Activated naive CD8-positive, alpha-beta T cell treated with anti-CD3 and anti-CD28 coated beads, Interleukin-2, amount 50 U/mL, for 24 hours (primary cell): ENCODE data around the gene SACS.

ENCODE experiments used
- ATAC-seq: fragments of 150-1000 bp; cut with Tn5 transposase; one replicate; pipeline ENCODE4 v1.10.0; 2021
- DNase-seq: peaks from one replicate; pipeline ENCODE4 v3.0.0; 2021
- H3K27ac Mint-ChIP-seq: one replicate; pipeline ENCODE4 v1.8.0; 2021; ENCODE audit warnings: mild to moderate bottlenecking, mixed read lengths
- H3K27me3 Mint-ChIP-seq: one replicate; pipeline ENCODE4 v1.8.0; 2021; ENCODE audit warnings: mixed read lengths
- H3K36me3 Mint-ChIP-seq: one replicate; pipeline ENCODE4 v1.8.0; 2021; ENCODE audit warnings: low read depth, mixed read lengths
- H3K4me1 Mint-ChIP-seq: one replicate; pipeline ENCODE4 v1.8.0; 2021; ENCODE audit warnings: mixed read lengths
- H3K4me3 Mint-ChIP-seq: one replicate; pipeline ENCODE4 v1.8.0; 2021; ENCODE audit warnings: mild to moderate bottlenecking, moderate library complexity, mixed read lengths
- H3K9me3 Mint-ChIP-seq: one replicate; pipeline ENCODE4 v1.8.0; 2021; ENCODE audit warnings: mixed read lengths

SACS gene

DNA sequence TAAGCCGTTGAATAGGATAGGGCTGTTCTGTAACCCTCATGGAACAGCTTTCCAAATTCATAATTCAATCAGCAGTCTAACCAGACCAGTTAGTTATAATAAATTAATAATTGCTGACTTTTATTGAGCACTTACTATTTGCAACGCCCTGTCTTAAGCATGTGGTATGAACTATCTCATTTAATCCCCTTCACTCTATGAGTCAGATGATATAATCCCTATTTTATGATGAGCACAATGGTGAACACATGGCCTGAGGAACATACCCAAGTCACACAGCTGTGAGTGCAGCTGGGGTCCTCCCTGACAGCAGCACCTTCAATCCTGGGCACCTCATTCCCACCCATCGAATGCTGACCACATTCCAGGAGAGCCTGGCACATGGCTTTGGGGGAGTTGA lies 28.0 kb upstream of the SACS start:
- no peaks in the 10 kb centered on the region for H3K9me3 Mint-ChIP-seq
- no peaks in the 10 kb centered on the region for H3K36me3 Mint-ChIP-seq
- no peak overlapping the region for H3K4me3 Mint-ChIP-seq
- DNase-seq (no peak), ATAC-seq (no peak)
- H3K4me1 Mint-ChIP-seq, result peaks cover 7% of the 10 kb centered on the region
- peaks cover 11% of the 10 kb centered on the region for H3K27me3 Mint-ChIP-seq
- H3K27ac Mint-ChIP-seq, result no peak overlapping the region

DNA sequence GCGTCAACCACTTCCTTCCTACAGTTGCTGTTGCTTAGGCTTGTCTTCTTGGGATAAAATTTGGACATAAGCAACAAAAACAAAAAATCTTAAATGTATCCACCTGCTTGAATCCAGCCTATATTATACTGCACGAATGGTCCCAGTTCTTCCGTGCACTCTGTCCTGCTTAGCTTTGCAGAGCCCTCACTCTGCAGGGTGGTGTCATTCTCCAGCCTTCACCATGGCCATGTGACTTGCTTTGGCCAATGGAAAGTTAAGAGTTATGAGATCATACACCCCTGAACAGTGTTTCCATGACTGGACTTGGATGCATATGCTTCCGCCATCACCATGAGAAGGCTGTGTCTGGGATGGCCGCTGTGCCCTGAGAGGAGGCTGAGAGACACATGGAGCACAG lies 27.4 kb upstream of the SACS start:
- no peak for DNase-seq
- no peak overlapping the region for H3K27ac Mint-ChIP-seq
- no peak for ATAC-seq
- H3K4me1 Mint-ChIP-seq, result peaks cover 4% of the 10 kb centered on the region
- H3K9me3 Mint-ChIP-seq, result no peaks in the 10 kb centered on the region
- no peaks in the 10 kb centered on the region for H3K36me3 Mint-ChIP-seq
- no peak overlapping the region for H3K4me3 Mint-ChIP-seq
- H3K27me3 Mint-ChIP-seq, result peaks cover 13% of the 10 kb centered on the region

DNA sequence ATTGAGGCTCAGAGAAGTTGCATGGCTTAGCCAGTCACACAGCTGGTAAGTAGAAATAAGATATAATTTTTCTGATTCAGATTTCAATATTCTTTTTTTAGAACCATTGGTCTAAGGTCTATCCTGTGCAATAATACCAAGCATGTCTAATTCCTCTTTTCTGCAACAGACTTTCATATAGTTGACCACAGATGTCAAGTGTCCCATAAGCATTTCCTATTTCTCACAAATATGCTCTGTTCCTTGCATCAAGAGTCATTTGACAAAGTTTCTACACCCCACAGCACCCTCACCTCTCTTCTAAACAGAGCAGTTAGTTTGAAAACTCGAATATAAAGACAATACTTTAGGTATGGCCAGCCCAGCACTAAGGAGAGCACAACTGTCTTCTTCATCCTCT lies 26.8 kb upstream of the SACS start:
- DNase-seq (no peak), ATAC-seq (no peak)
- H3K4me3 Mint-ChIP-seq, result no peak overlapping the region
- no peaks in the 10 kb centered on the region for H3K9me3 Mint-ChIP-seq
- peaks cover 4% of the 10 kb centered on the region for H3K4me1 Mint-ChIP-seq
- H3K27ac Mint-ChIP-seq, result no peak overlapping the region
- no peaks in the 10 kb centered on the region for H3K36me3 Mint-ChIP-seq
- H3K27me3 Mint-ChIP-seq, result peaks cover 14% of the 10 kb centered on the region

GRCh38 chr13:23458989-23459388 lies 25.5 kb upstream of the SACS start:
- H3K4me3 Mint-ChIP-seq, result no peak overlapping the region

DNA sequence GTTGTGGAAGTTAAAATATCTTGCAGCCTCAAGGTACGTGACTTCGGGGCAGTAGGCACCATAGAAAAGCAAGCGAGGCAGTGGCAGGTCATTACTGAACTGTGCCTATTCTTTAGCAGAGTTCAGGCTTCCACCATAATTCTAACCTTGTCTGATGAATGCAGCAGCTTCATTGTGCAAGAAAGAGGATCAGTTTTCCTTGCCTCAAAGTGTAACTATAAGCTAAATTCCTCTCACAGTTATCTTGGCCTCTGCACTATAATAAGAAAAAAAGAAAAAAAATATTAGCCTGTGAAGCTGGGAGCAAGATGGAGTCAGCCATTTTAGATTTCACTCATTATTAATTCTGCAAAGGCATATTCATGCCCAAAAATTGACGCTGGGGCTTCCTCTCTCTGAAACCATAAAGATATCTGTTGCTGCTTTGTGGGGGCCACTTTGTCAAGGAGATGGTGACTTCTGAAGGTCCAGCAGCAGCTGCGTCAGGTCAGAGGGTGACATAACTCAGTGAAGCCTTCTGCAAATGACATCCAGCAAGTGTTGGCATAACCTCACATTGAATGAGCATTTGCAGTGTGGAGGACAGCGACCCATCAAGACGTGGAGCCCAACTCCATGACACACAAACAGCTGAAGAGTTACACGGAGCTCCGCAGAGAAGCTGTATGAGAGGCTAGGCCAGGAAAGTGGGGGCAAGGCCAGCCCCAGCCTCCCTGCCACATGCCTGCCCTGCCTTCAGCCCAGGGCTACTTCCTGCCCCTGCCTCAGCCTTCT lies 23.1 kb upstream of the SACS start:
- peaks cover 7% of the 10 kb centered on the region for H3K27me3 Mint-ChIP-seq
- H3K4me3 Mint-ChIP-seq, result no peak overlapping the region
- DNase-seq (no peak), ATAC-seq (no peak)
- H3K36me3 Mint-ChIP-seq, result no peaks in the 10 kb centered on the region
- no peaks in the 10 kb centered on the region for H3K9me3 Mint-ChIP-seq
- no peaks in the 10 kb centered on the region for H3K4me1 Mint-ChIP-seq
- H3K27ac Mint-ChIP-seq, result no peak overlapping the region

More at GRCh38 chr13:23458989-23459388, 25.5 kb upstream of the SACS start:
- Mint-ChIP-seq H3K4me1 (peaks cover 4% of the 10 kb centered on the region), H3K9me3 (no peaks in the 10 kb centered on the region), H3K27me3 (peaks cover 8% of the 10 kb centered on the region), H3K36me3 (no peaks in the 10 kb centered on the region), H3K27ac (no peak overlapping the region)
- no peak for DNase-seq
- no peak for ATAC-seq

DNA sequence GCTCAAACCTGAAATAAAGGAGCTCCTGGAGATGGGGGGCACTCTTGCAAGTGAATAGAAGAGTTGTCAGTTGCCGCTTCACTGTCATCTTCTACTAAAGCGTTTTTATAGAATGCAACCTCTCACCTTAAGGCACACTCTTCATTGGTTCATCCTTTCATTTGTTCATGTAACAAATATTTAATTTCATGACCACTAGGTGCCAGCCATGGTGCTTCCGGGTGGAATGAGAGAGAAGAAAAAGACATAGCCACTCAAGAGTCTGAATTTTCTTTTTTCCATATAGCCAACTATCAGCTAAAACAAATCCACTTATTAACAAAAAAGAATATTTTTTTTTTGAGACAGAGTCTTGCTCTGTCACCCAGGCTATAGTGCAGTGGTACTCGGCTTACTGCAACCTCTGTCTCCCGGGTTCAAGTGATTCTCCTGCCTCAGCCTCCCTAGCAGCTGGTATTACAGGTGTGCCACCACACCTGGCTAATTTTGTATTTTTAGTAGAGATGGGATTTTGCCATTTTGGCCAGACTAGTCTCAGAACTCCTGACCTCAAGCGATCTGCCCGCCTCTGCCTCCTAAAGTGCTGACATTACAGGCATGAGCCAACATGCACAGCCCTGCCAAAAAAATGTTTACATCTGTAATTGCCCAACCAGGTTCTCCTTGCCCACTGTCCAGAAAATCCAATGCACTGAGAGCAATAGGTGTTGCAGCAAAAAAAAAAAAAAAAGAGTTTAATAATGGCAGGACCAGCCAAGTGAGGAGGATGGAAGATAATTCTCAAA lies 22.1 kb upstream of the SACS start:
- peaks cover 7% of the 10 kb centered on the region for H3K27me3 Mint-ChIP-seq
- ATAC-seq, result no peak
- H3K27ac Mint-ChIP-seq, result no peak overlapping the region
- DNase-seq, result no peak
- H3K36me3 Mint-ChIP-seq, result no peaks in the 10 kb centered on the region
- no peaks in the 10 kb centered on the region for H3K9me3 Mint-ChIP-seq
- H3K4me1 Mint-ChIP-seq, result no peaks in the 10 kb centered on the region
- no peak overlapping the region for H3K4me3 Mint-ChIP-seq

- DNase-seq (no peak), ATAC-seq (no peak)
- Mint-ChIP-seq H3K27ac (no peak overlapping the region), H3K4me1 (peaks cover 5% of the 10 kb centered on the region), H3K27me3 (peaks cover 6% of the 10 kb centered on the region), H3K4me3 (no peak overlapping the region), H3K9me3 (no peaks in the 10 kb centered on the region), H3K36me3 (no peaks in the 10 kb centered on the region)
These were observed 19.6 kb upstream of the SACS start for GRCh38 chr13:23453132-23453531.

- H3K9me3 Mint-ChIP-seq, result no peaks in the 10 kb centered on the region
- peaks cover 2% of the 10 kb centered on the region for H3K27me3 Mint-ChIP-seq
- DNase-seq, result no peak
- no peaks in the 10 kb centered on the region for H3K36me3 Mint-ChIP-seq
- H3K4me1 Mint-ChIP-seq, result peaks cover 5% of the 10 kb centered on the region
- H3K4me3 Mint-ChIP-seq, result no peak overlapping the region
- H3K27ac Mint-ChIP-seq, result no peak overlapping the region
- ATAC-seq, result no peak
These were observed 17.0 kb upstream of the SACS start for GRCh38 chr13:23450340-23451046.

GRCh38 chr13:23449398-23450162 lies 16.1 kb upstream of the SACS start:
- Mint-ChIP-seq H3K9me3 (no peaks in the 10 kb centered on the region), H3K27me3 (peaks cover 2% of the 10 kb centered on the region), H3K27ac (no peak overlapping the region), H3K36me3 (no peaks in the 10 kb centered on the region), H3K4me3 (no peak overlapping the region), H3K4me1 (peaks cover 5% of the 10 kb centered on the region)
- DNase-seq (no peak), ATAC-seq (no peak)

GRCh38 chr13:23447927-23448326 lies 14.4 kb upstream of the SACS start:
- ATAC-seq, result no peak

DNA sequence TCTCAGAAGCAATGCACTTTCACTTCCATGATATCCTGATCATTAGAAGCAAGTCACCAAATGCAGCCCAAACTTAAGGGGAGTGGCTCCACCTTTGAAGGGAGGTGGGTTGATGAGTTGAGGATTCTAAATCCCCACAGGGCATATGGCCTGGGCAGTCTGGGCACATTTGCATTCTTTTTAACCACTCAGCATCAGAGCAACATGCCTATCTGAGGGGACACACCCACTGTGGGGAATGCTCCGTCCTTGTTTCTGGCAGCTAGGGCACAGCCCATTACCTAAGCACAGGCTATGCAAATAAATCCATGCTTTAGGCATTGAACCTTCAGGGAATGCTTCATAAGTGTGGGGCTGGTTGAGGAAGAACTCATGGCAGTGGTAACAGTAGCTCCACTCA lies 12.3 kb upstream of the SACS start:
- Mint-ChIP-seq H3K27ac (no peak overlapping the region), H3K9me3 (no peaks in the 10 kb centered on the region), H3K4me3 (no peak overlapping the region), H3K27me3 (no peaks in the 10 kb centered on the region), H3K36me3 (no peaks in the 10 kb centered on the region), H3K4me1 (peaks cover 5% of the 10 kb centered on the region)
- no peak for ATAC-seq
- DNase-seq, result no peak

More at GRCh38 chr13:23447927-23448326, 14.4 kb upstream of the SACS start:
- Mint-ChIP-seq H3K9me3 (no peaks in the 10 kb centered on the region), H3K27ac (no peak overlapping the region), H3K27me3 (peaks cover 2% of the 10 kb centered on the region), H3K36me3 (no peaks in the 10 kb centered on the region), H3K4me1 (peaks cover 5% of the 10 kb centered on the region), H3K4me3 (no peak overlapping the region)
- DNase-seq, result no peak

DNA sequence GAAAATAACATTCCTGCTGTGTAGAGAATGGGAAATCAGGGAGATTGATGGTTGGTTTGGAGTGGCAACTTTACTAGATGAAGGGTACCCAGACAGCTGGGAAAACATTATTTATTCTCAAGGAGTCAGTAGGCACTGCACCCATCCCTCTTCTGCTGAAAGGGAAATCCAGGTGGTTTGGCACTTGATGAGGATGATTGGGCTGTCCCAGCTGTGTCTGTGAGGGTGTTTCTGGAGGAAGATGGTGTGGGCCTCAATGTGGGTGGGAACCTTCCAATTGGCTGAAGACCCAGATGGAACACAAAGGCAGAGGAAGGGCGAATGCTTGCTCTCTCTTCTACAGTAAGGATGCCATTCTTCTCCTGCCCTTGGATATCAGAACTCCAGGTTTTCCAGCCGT lies 10.4 kb upstream of the SACS start:
- Mint-ChIP-seq H3K27ac (no peak overlapping the region), H3K9me3 (no peaks in the 10 kb centered on the region), H3K27me3 (no peaks in the 10 kb centered on the region), H3K36me3 (no peaks in the 10 kb centered on the region), H3K4me1 (no peaks in the 10 kb centered on the region), H3K4me3 (no peak overlapping the region)
- no peak for ATAC-seq
- no peak for DNase-seq

DNA sequence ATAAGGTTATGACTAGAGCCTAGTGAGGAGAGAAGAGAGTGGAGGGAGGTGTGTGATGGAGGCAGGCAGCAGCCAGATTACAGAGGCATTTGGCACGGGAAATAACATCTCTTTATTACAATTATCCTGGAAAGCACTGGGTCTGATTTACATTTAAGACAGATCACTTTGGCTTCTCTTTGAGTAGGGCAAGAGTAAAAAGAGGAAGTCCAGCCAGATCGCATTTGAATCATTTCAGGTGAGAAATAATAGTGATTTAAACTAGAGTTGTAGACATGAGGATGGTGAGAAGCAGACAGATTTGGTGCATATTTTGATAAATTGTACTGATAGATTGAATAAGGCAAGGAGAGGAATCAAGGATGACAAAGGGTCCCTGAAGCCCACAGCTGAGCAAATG lies 9.6 kb upstream of the SACS start:
- Mint-ChIP-seq H3K27ac (no peak overlapping the region), H3K36me3 (no peaks in the 10 kb centered on the region), H3K9me3 (no peaks in the 10 kb centered on the region), H3K4me1 (no peaks in the 10 kb centered on the region), H3K4me3 (no peak overlapping the region), H3K27me3 (no peaks in the 10 kb centered on the region)
- ATAC-seq, result no peak
- no peak for DNase-seq

GRCh38 chr13:23440821-23441618 lies 7.5 kb upstream of the SACS start:
- H3K27me3 Mint-ChIP-seq, result no peaks in the 10 kb centered on the region
- DNase-seq (no peak), ATAC-seq (no peak)
- no peaks in the 10 kb centered on the region for H3K4me1 Mint-ChIP-seq
- H3K27ac Mint-ChIP-seq, result no peak overlapping the region
- H3K4me3 Mint-ChIP-seq, result no peak overlapping the region
- H3K9me3 Mint-ChIP-seq, result no peaks in the 10 kb centered on the region
- H3K36me3 Mint-ChIP-seq, result no peaks in the 10 kb centered on the region
